Sigmoid colon (tissue), 7 donors: Measurements from ENCODE around the gene PLCH1. TPM values are rescaled to one million over a fixed set of nuclear protein-coding genes. Genes with fewer than 3 reads are reported as not detected.

Source experiments
- DNase-seq: peaks from one replicate; pipeline ENCODE4 v3.0.0-alpha.2; 2019
- H3K27ac ChIP-seq, 4 donors: fragments of 200-600 bp; sonication (generic); one replicate each; pipeline ENCODE4 v1.5.1; 2016 to 2019; ENCODE audit warnings: mild to moderate bottlenecking in 1 of 4
- H3K27me3 ChIP-seq, 3 donors: fragments of 200-600 bp; sonication (generic); one replicate each; pipeline ENCODE4 v1.5.1; 2019; ENCODE audit warnings: mild to moderate bottlenecking in 1 of 3
- H3K36me3 ChIP-seq, 4 donors: fragments of 200-600 bp; sonication (generic); one replicate each; pipeline ENCODE4 v1.5.1; 2016 to 2019
- H3K4me1 ChIP-seq, 4 donors: fragments of 200-600 bp; sonication (generic); one replicate each; pipeline ENCODE4 v1.5.1; 2017 to 2019
- H3K4me3 ChIP-seq, 4 donors: fragments of 200-600 bp; sonication (generic); one replicate each; pipeline ENCODE4 v1.5.1; 2017 to 2019; ENCODE audit warnings: mild to moderate bottlenecking in 2 of 4, moderate library complexity in 1 of 4
- H3K9me3 ChIP-seq, 4 donors: fragments of 200-600 bp in 3 of 4; sonication (generic) in 3 of 4; one replicate each; pipeline versions ENCODE4 v1.5.1 to v1.6.1; 2013 to 2019
- EP300 ChIP-seq, 4 donors: sonication (generic); formaldehyde crosslinking; IDR thresholded peaks; one replicate each; pipeline ENCODE4 v1.6.1; 2017; ENCODE audit warnings: antibody characterized with exemption in 4 of 4
- POLR2A ChIP-seq, 2 donors: fragments of 450-650 bp; IDR thresholded peaks; one replicate each; pipeline ENCODE4 v1.6.1; 2016; ENCODE audit warnings: antibody characterized with exemption in 2 of 2, mild to moderate bottlenecking in 2 of 2, moderate library complexity in 2 of 2
- POLR2AphosphoS5 ChIP-seq, 4 donors: sonication (generic); formaldehyde crosslinking; IDR thresholded peaks; one replicate each; pipeline ENCODE4 v1.6.1; 2017; ENCODE audit warnings: antibody characterized with exemption in 4 of 4
- WGBS, 2 donors: extraction: QIAGEN DNeasy Blood & Tissue Kit; methylation state at CpG; one replicate each; pipeline ENCODE4 v1.1.7; 2013; 5-methylcytosine and 5-hydroxymethylcytosine counted together
- intact Hi-C: fragments of 100-400 bp; cut with DNase I; formaldehyde crosslinking; loops from one replicate; pipeline ENCODE4 v1.15.1; 2023
- polyA plus RNA-seq, 3 donors: library from polyadenylated mRNA; stranded (reverse); fragments of 200-250 nt; gene quantifications; one replicate each; pipeline ENCODE4 v1.2.3, GENCODE V29; 2013
- total RNA-seq, 4 donors: library from RNA; depleted of rRNA; stranded (reverse); fragments of >200 nt; gene quantifications; one replicate each; pipeline ENCODE4 v1.1.0, GENCODE V29; 2016
- TF ChIP-seq, protein P1 (sequence below), 4 experiments: fragments of 450-650 bp in 3 of 4; fragments of 200-600 bp in 1 of 4; IDR thresholded peaks; one replicate each; pipeline ENCODE4 v1.5.1; 2016 to 2019; ENCODE audit warnings: antibody characterized with exemption in 4 of 4, mild to moderate bottlenecking in 3 of 4, moderate library complexity in 2 of 4
- donor health status: healthy with polysubstance abuse.
- donor health status: Bipolar disorder and iron deficiency.
- donor health status: healthy.

The PLCH1 gene
- total and polyA plus RNA-seq, 7 donors: 0.36 to 1.9 (median 0.83) TPM

DNA sequence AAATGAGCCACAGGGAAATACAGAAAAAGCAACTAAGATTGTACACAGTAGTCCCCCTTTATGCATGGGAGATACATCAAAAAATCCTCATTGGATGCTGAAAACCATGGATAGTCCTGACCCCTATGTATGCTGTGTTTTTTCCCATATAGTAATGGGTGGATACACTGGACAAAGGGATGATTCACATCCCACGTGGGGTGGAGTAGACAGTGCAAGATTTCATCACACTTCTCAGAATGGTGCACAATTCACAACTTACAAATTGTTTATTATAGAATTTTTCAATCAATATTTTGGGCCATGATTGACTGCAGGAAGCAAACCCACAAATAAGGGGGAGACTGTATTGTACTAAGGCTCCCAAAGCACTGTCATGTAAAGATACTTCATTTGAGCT is 227.0 kb downstream of the PLCH1 start:
- Histone ChIP-seq H3K27me3 (no peaks in the 10 kb centered on the region), H3K4me1 (no peaks in the 10 kb centered on the region), H3K9me3 (no peaks in the 10 kb centered on the region), H3K4me3 (no peak overlapping the region), H3K36me3 (no peaks in the 10 kb centered on the region), H3K27ac (no peak overlapping the region)
- 84 to 88% methylated on average over 1 of the region's 1 CpG for whole genome bisulfite sequencing, 2 donors
- DNase-seq: no peak
- intact Hi-C loops: no loop called here
- TF ChIP-seq EP300 (IDR thresholded peaks at IDR 0.05): no peak
- TF ChIP-seq, protein P1, sequence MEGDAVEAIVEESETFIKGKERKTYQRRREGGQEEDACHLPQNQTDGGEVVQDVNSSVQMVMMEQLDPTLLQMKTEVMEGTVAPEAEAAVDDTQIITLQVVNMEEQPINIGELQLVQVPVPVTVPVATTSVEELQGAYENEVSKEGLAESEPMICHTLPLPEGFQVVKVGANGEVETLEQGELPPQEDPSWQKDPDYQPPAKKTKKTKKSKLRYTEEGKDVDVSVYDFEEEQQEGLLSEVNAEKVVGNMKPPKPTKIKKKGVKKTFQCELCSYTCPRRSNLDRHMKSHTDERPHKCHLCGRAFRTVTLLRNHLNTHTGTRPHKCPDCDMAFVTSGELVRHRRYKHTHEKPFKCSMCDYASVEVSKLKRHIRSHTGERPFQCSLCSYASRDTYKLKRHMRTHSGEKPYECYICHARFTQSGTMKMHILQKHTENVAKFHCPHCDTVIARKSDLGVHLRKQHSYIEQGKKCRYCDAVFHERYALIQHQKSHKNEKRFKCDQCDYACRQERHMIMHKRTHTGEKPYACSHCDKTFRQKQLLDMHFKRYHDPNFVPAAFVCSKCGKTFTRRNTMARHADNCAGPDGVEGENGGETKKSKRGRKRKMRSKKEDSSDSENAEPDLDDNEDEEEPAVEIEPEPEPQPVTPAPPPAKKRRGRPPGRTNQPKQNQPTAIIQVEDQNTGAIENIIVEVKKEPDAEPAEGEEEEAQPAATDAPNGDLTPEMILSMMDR (IDR thresholded peaks at IDR 0.05): no peak
- TF ChIP-seq POLR2A (IDR thresholded peaks at IDR 0.05): no peak
- no peak for TF ChIP-seq POLR2AphosphoS5 (IDR thresholded peaks at IDR 0.05)

DNA sequence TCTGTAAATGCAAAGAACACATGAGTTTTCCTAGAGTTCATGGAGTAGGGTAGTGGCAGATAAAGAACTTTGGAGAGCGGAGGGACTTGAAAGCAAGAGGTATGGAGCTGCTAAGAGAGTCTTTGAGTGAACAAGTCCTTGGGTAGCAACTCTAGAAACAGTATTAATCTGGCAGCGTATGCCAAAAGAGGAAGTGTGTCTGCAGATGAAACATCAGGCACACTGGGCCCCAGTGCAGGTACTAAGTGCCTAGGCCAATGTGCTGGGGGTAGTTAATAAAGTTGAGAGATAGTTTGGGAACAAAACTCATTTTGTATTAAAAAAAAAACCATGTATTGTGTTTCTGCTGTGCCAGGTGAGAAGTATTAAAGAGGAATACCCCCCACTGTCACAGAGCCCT is 228.4 kb downstream of the PLCH1 start:
- Histone ChIP-seq H3K9me3 (no peaks in the 10 kb centered on the region), H3K36me3 (no peaks in the 10 kb centered on the region), H3K27me3 (no peaks in the 10 kb centered on the region), H3K4me3 (no peak overlapping the region), H3K4me1 (no peaks in the 10 kb centered on the region), H3K27ac (no peak overlapping the region)
- DNase-seq: no peak
- TF ChIP-seq POLR2A (IDR thresholded peaks at IDR 0.05) (no peak), POLR2AphosphoS5 (IDR thresholded peaks at IDR 0.05) (no peak), EP300 (IDR thresholded peaks at IDR 0.05) (no peak)
- TF ChIP-seq, protein P1 (IDR thresholded peaks at IDR 0.05): no peak
- intact Hi-C loops: no loop called here
- 82 to 95% methylated on average over 2 of the region's 2 CpGs for WGBS, 2 donors

DNA sequence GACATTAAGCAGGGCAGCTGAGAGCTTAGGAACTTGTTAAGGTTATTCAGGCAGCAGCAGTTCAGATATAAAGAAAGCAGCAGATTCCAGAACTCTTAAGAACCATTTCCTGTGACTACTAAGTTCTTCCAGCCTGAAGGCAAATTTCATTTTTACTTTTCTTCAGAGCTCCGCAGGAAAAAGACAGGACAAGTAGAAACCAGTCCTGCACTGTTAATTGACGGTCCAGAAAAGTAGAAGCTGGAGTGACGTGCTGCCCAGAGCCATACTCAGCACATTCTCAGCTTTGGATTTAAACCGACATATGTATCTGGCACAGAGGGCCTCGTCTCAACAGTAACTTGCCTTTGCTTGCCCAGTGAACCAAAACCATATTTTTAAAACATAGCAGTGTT is 232.0 kb downstream of the PLCH1 start:
- no peak for DNase-seq
- intact Hi-C loops: no loop called here
- whole genome bisulfite sequencing, 2 donors: 92 to 93% methylated on average over 5 of the region's 5 CpGs

DNA sequence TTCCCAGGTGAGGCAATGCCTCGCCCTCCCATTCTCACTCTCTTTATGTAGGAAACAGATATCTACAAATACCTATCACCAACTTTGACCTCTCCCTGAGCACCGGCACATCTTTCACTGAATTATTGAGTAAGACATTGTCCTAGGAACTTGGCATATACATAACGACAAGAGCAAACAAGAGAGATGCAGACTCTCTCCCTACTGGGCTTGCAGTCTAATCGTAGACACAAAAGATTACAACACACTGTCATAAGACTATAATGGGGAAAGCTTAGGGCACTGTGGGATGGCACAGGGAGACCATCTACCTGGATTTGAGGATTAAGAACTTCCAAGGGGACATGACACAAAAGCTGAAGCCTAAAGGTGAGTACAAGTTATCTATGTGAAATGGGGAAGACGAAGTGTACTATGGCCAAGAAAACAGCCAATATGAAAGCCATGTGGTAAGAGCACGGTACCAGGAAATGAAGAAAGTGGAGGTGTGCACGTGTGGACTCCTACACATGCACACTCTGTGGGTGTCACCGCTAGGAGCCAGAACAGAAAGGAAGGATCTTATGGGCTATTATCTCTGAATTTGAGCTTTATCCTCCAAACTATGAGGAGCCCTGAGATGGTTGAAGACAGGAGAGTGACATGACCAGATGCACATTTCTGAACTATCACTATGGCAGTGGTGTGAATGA is 232.6 kb downstream of the PLCH1 start:
- H3K27ac ChIP-seq: no peak overlapping the region
- no peak for TF ChIP-seq POLR2A (IDR thresholded peaks at IDR 0.05)
- TF ChIP-seq POLR2AphosphoS5 (IDR thresholded peaks at IDR 0.05): no peak
- no peak for TF ChIP-seq EP300 (IDR thresholded peaks at IDR 0.05)
- TF ChIP-seq, protein P1 (IDR thresholded peaks at IDR 0.05): no peak
- DNase-seq: no peak
- no peak overlapping the region for H3K4me3 ChIP-seq
- no peaks in the 10 kb centered on the region for H3K9me3 ChIP-seq
- H3K36me3 ChIP-seq: no peaks in the 10 kb centered on the region
- 85 to 92% methylated on average over 8 of the region's 8 CpGs for WGBS, 2 donors
- H3K4me1 ChIP-seq: no peaks in the 10 kb centered on the region
- intact Hi-C loops: no loop called here
- no peaks in the 10 kb centered on the region for H3K27me3 ChIP-seq

More for the DNA sequence above, 232.0 kb downstream of the PLCH1 start:
- Histone ChIP-seq H3K27me3 (no peaks in the 10 kb centered on the region), H3K9me3 (no peaks in the 10 kb centered on the region), H3K4me3 (no peak overlapping the region), H3K27ac (no peak overlapping the region), H3K4me1 (no peaks in the 10 kb centered on the region), H3K36me3 (no peaks in the 10 kb centered on the region)
- no peak for TF ChIP-seq POLR2AphosphoS5 (IDR thresholded peaks at IDR 0.05)
- TF ChIP-seq, protein P1 (IDR thresholded peaks at IDR 0.05): no peak
- no peak for TF ChIP-seq POLR2A (IDR thresholded peaks at IDR 0.05)
- no peak for TF ChIP-seq EP300 (IDR thresholded peaks at IDR 0.05)

DNA sequence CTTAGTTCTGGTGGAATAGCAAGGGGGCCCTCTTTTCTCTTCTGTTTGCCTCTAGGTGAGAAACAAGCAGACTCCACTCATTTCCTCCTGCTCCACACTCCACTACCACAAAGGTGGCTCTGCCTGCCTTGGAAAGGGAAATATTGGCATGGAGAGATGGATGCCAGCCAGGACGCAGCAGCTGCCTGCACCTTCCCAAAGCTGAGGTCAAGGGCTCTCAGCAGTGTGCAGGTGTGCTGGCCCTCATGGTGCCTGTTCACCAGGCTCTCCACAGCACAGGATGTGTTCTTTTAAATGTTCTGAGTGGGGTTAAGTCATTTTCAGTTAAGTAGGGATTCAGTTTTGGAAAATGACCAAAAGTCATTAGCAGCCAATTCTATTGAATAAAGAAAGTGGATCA is 240.2 kb downstream of the PLCH1 start:
- intact Hi-C loops: no loop called here
- no peak overlapping the region for H3K4me3 ChIP-seq
- no peak for DNase-seq
- H3K27me3 ChIP-seq: no peaks in the 10 kb centered on the region
- TF ChIP-seq, protein P1 (IDR thresholded peaks at IDR 0.05): no peak
- TF ChIP-seq EP300 (IDR thresholded peaks at IDR 0.05) (no peak), POLR2AphosphoS5 (IDR thresholded peaks at IDR 0.05) (no peak), POLR2A (IDR thresholded peaks at IDR 0.05) (no peak)
- H3K27ac ChIP-seq: no peak overlapping the region
- H3K9me3 ChIP-seq: no peaks in the 10 kb centered on the region
- H3K36me3 ChIP-seq: no peaks in the 10 kb centered on the region
- no peaks in the 10 kb centered on the region for H3K4me1 ChIP-seq
- WGBS, 2 donors: 90% methylated on average over 1 of the region's 1 CpG
